ENCODE results near the gene C1orf50.

C1orf50 gene

DNA sequence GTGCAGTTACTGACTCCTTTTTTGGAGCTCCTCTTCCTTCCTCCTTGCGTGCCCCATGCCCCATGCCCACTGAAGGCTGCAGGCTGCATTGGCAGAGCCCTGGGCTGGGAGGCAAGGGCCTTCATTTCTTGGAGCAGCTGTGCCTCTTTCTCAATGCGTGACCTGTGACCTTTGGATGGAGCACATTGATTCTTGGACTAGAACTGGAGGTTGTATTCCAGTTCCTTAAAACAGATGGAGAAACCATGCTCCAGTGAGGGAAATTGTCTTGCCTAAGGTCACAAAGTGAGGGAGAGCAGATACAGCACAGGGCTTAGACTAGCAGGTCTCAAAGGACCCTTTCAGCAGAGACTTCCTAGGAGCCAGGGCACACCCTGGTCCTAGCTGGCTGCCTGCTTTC, 26.8 kb downstream of the C1orf50 start:
- Histone ChIP-seq H3K9me3 (no peaks in the 10 kb centered on the region), H3K27ac (no peak overlapping the region), H3K4me3 (ENCODE audit: low read depth in 1 of 2, low read length in 1 of 2) (no peak overlapping the region), H3K27me3 (no peaks in the 10 kb centered on the region), H3K36me3 (no peaks in the 10 kb centered on the region), H3K4me1 (ENCODE audit: control insufficient read depth in 1 of 2, insufficient read depth in 1 of 2, low read depth in 1 of 2, low read length in 1 of 2) (no peaks in the 10 kb centered on the region)
- TF ChIP-seq, protein P1, sequence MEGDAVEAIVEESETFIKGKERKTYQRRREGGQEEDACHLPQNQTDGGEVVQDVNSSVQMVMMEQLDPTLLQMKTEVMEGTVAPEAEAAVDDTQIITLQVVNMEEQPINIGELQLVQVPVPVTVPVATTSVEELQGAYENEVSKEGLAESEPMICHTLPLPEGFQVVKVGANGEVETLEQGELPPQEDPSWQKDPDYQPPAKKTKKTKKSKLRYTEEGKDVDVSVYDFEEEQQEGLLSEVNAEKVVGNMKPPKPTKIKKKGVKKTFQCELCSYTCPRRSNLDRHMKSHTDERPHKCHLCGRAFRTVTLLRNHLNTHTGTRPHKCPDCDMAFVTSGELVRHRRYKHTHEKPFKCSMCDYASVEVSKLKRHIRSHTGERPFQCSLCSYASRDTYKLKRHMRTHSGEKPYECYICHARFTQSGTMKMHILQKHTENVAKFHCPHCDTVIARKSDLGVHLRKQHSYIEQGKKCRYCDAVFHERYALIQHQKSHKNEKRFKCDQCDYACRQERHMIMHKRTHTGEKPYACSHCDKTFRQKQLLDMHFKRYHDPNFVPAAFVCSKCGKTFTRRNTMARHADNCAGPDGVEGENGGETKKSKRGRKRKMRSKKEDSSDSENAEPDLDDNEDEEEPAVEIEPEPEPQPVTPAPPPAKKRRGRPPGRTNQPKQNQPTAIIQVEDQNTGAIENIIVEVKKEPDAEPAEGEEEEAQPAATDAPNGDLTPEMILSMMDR (IDR thresholded peaks at IDR 0.05) = no peak

DNA sequence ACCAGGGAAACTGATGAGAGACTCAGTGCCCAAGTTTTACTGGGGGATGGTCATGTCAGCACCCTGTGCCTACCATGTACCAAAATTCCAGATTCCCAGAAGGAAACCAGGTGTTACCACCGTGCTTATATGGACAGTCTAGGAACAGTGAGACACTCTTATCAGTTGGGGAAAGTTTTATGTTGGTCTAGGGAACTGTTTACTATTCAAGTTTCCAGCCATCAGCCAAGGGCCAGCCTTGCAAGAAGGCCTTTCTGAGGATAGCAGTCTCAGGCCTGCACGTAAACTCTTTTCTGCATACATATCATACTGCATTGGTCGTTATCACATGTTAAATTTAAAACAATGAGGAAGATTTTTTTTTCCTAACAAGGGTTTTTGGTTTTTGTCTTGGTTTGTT, 30.4 kb downstream of the C1orf50 start:
- H3K27ac ChIP-seq = no peak overlapping the region

DNA sequence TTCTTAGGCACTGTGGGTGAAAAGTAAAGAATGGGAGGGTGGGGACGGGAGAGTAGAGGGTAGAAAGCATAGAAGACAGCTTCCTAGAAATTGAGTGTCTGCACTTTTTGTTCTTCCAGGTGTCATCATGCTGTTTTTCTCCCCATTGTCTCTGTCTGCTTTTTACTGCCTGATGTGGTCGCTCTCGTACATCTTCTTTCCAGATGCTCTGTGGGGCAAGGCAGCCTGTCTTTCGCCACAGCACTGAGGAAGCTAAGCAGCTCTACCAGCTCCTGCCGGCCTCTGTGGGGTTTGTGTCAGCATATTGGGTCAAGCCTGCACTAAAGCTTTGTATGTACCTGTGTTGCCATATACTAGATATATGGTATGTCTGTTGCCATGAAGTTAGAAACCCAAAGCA, 30.9 kb downstream of the C1orf50 start:
- H3K4me1 ChIP-seq (ENCODE audit: control insufficient read depth in 1 of 2, insufficient read depth in 1 of 2, low read depth in 1 of 2, low read length in 1 of 2) = no peaks in the 10 kb centered on the region
- TF ChIP-seq, protein P1 (IDR thresholded peaks at IDR 0.05) = no peak

More for the DNA sequence above, 30.4 kb downstream of the C1orf50 start:
- H3K4me1 ChIP-seq (ENCODE audit: control insufficient read depth in 1 of 2, insufficient read depth in 1 of 2, low read depth in 1 of 2, low read length in 1 of 2) = no peaks in the 10 kb centered on the region
- no peak overlapping the region for H3K4me3 ChIP-seq (ENCODE audit: low read depth in 1 of 2, low read length in 1 of 2)
- no peaks in the 10 kb centered on the region for H3K9me3 ChIP-seq
- H3K27me3 ChIP-seq = no peaks in the 10 kb centered on the region
- TF ChIP-seq, protein P1 (IDR thresholded peaks at IDR 0.05) = no peak
- H3K36me3 ChIP-seq = no peaks in the 10 kb centered on the region

DNA sequence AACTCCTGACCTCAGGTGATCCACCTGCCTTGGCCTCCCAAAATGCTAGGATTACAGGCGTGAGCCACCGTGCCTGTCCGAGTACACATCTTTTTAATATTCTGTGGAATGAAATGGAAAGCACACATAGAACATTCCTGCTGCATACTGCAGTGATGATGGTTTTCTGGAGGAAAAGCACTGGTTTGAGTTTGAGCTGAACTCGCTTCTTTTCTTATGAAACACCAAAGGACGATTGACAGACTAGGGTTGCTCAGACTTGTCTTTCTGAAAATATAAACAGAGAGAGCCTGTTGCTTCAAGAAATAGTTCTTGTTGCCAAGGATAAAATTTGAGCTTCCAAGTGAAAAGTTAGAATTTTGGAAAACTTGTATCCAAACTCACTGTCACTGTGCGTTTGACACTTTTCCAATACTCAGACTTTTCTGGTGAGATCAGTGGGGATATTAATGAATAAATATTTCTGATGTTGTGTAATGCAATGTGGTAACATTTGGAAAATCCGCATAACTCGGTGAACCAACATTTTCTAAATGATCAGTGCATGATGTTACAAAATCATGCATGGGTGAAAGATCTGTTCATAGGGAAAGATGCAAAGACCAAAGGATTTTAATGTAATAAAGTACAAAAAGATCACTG, 34.9 kb downstream of the C1orf50 start:
- TF ChIP-seq, protein P1 (IDR thresholded peaks at IDR 0.05) = no peak
- Histone ChIP-seq H3K4me1 (ENCODE audit: control insufficient read depth in 1 of 2, insufficient read depth in 1 of 2, low read depth in 1 of 2, low read length in 1 of 2) (no peaks in the 10 kb centered on the region), H3K4me3 (ENCODE audit: low read depth in 1 of 2, low read length in 1 of 2) (no peak overlapping the region), H3K27ac (no peak overlapping the region), H3K36me3 (peaks cover 20% of the 10 kb centered on the region), H3K27me3 (no peaks in the 10 kb centered on the region), H3K9me3 (no peaks in the 10 kb centered on the region)

More for the DNA sequence above, 30.9 kb downstream of the C1orf50 start:
- no peak overlapping the region for H3K4me3 ChIP-seq (ENCODE audit: low read depth in 1 of 2, low read length in 1 of 2)
- H3K27ac ChIP-seq = no peak overlapping the region
- H3K9me3 ChIP-seq = no peaks in the 10 kb centered on the region
- no peaks in the 10 kb centered on the region for H3K36me3 ChIP-seq
- no peaks in the 10 kb centered on the region for H3K27me3 ChIP-seq

DNA sequence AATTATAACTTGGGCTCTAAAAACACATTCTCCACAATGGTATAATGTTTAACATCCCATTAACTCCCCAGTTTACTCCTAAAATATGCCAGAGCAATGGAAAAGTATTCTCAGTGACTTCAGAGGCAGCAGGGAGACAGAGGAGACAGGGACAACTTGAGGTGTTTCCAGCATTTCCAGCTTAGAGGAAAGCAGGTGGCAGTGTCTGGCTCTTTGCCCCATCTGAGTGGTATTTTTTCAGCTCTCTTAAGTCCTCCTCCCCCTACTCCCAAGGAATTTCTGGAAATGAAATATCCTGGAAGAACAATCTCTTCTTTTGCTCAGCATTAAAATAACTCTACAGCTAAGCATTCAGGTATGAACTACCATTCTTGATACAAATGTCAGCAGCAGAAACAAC, 39.1 kb downstream of the C1orf50 start:
- Histone ChIP-seq H3K36me3 (peaks cover 36% of the 10 kb centered on the region), H3K27ac (no peak overlapping the region)
- TF ChIP-seq, protein P1 (IDR thresholded peaks at IDR 0.05) = no peak

More for the DNA sequence above, 39.1 kb downstream of the C1orf50 start:
- H3K27me3 ChIP-seq = no peaks in the 10 kb centered on the region
- no peaks in the 10 kb centered on the region for H3K9me3 ChIP-seq
- H3K4me1 ChIP-seq (ENCODE audit: control insufficient read depth in 1 of 2, insufficient read depth in 1 of 2, low read depth in 1 of 2, low read length in 1 of 2) = no peaks in the 10 kb centered on the region
- no peak overlapping the region for H3K4me3 ChIP-seq (ENCODE audit: low read depth in 1 of 2, low read length in 1 of 2)

All from neutrophil (primary cell).